PC-3 (cell line): ENCODE data around the gene ABCA8.

Experiments
- EZH2 ChIP-seq: fragments of 300-600 bp; sonication (generic); IDR thresholded peaks from one replicate; pipeline ENCODE4 v1.6.1; 2017; ENCODE audit warnings: antibody characterized with exemption, mild to moderate bottlenecking, low read length; ENCODE audit not compliant: unreplicated experiment
- EZH2phosphoT487 ChIP-seq: fragments of 300-600 bp; sonication (generic); IDR thresholded peaks from 2 replicates; pipeline ENCODE4 v1.6.1; 2018; ENCODE audit warnings: mild to moderate bottlenecking, antibody characterized with exemption, low read length, borderline replicate concordance
- TF ChIP-seq, protein P1 (sequence below): fragments of 300-600 bp; sonication (generic); conservative IDR thresholded peaks from 2 replicates; pipeline ENCODE4 v1.5.1; 2017; ENCODE audit warnings: antibody characterized with exemption, low read depth, mild to moderate bottlenecking, low read length

GRCh38 chr17:68868708-68869107 is 86.5 kb downstream of the ABCA8 start:
- TF ChIP-seq EZH2phosphoT487 (no peak), EZH2 (no peak)
- TF ChIP-seq, protein P1, sequence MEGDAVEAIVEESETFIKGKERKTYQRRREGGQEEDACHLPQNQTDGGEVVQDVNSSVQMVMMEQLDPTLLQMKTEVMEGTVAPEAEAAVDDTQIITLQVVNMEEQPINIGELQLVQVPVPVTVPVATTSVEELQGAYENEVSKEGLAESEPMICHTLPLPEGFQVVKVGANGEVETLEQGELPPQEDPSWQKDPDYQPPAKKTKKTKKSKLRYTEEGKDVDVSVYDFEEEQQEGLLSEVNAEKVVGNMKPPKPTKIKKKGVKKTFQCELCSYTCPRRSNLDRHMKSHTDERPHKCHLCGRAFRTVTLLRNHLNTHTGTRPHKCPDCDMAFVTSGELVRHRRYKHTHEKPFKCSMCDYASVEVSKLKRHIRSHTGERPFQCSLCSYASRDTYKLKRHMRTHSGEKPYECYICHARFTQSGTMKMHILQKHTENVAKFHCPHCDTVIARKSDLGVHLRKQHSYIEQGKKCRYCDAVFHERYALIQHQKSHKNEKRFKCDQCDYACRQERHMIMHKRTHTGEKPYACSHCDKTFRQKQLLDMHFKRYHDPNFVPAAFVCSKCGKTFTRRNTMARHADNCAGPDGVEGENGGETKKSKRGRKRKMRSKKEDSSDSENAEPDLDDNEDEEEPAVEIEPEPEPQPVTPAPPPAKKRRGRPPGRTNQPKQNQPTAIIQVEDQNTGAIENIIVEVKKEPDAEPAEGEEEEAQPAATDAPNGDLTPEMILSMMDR = no peak
